Mucosa of rectum (tissue), 2 donors: ENCODE data around the gene SPEF2.
"Not testable (repeated sequence)": the region's sequence is repeated elsewhere in the genome, so short reads cannot be mapped to it uniquely, and the experiment has no call there.

Source experiments
- H3K27ac ChIP-seq, 2 donors: one replicate each; pipeline ENCODE4 v1.7.0; 2013; ENCODE audit warnings: inconsistent platforms in 2 of 2, low read depth in 2 of 2, low read length in 2 of 2
- H3K27me3 ChIP-seq, 2 donors: one replicate each; pipeline ENCODE4 v1.7.0; 2013; ENCODE audit warnings: low read length in 2 of 2; ENCODE audit not compliant: control insufficient read depth in 2 of 2, insufficient read depth in 2 of 2
- H3K36me3 ChIP-seq, 2 donors: one replicate each; pipeline ENCODE4 v1.7.0; 2013; ENCODE audit warnings: low read length in 2 of 2; ENCODE audit not compliant: control insufficient read depth in 2 of 2, insufficient read depth in 2 of 2
- H3K4me1 ChIP-seq, 2 donors: one replicate each; pipeline ENCODE4 v1.7.0; 2013; ENCODE audit warnings: low read length in 2 of 2, mild to moderate bottlenecking in 1 of 2; ENCODE audit not compliant: control insufficient read depth in 2 of 2, insufficient read depth in 2 of 2
- H3K4me3 ChIP-seq, 2 donors: one replicate each; pipeline ENCODE4 v1.7.0; 2013; ENCODE audit warnings: low read length in 2 of 2
- H3K9ac ChIP-seq, 2 donors: one replicate each; pipeline ENCODE4 v1.7.0; 2013; ENCODE audit warnings: low read length in 2 of 2, low read depth in 1 of 2, mild to moderate bottlenecking in 1 of 2
- H3K9me3 ChIP-seq, 2 donors: one replicate each; pipeline ENCODE4 v1.7.0; 2013; ENCODE audit warnings: low read length in 2 of 2; ENCODE audit not compliant: control insufficient read depth in 2 of 2
- donor health status: healthy.
- donor health status: Normal muscosa, but diverticular disease.

The SPEF2 gene

DNA sequence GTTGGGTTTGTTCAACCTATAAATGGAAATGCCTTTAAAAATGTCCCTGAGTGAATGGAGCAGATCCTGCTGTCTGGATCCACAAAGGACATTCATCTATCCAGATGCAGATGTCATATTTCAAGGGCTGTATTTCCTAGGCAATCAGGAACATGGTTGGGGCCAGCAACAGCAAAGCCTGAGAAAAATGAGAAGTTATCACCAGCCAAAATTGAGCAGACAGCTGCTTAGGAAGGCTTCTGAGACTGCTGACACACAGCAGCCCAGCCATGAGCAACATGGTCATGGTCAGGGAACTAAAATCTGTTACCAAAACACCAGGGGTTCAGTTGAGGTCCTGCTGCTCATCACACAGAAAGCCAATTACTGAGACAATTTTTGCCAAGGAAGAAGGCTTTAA is 229.8 kb downstream of the SPEF2 start:
- no peak overlapping the region for H3K9ac ChIP-seq
- H3K36me3 ChIP-seq: no peaks in the 10 kb centered on the region
- H3K4me1 ChIP-seq: peaks cover 0 to 4% of the 10 kb centered on the region in 2 donors
- no peaks in the 10 kb centered on the region for H3K27me3 ChIP-seq
- H3K27ac ChIP-seq: no peak overlapping the region
- no peak overlapping the region for H3K4me3 ChIP-seq
- no peaks in the 10 kb centered on the region for H3K9me3 ChIP-seq

GRCh38 chr5:35847961-35848360 is 230.3 kb downstream of the SPEF2 start:
- Histone ChIP-seq H3K9ac (no peak overlapping the region), H3K4me3 (no peak overlapping the region), H3K4me1 (peaks cover 0 to 4% of the 10 kb centered on the region in 2 donors), H3K36me3 (no peaks in the 10 kb centered on the region), H3K27ac (no peak overlapping the region), H3K9me3 (no peaks in the 10 kb centered on the region), H3K27me3 (no peaks in the 10 kb centered on the region)

- no peaks in the 10 kb centered on the region for H3K36me3 ChIP-seq
- H3K9ac ChIP-seq: no peak overlapping the region
- no peak overlapping the region for H3K4me3 ChIP-seq
- H3K27me3 ChIP-seq: no peaks in the 10 kb centered on the region
- H3K27ac ChIP-seq: no peak overlapping the region
- no peaks in the 10 kb centered on the region for H3K9me3 ChIP-seq
- H3K4me1 ChIP-seq: peaks cover 0 to 4% of the 10 kb centered on the region in 2 donors
These were observed 232.2 kb downstream of the SPEF2 start for GRCh38 chr5:35849860-35850259.

DNA sequence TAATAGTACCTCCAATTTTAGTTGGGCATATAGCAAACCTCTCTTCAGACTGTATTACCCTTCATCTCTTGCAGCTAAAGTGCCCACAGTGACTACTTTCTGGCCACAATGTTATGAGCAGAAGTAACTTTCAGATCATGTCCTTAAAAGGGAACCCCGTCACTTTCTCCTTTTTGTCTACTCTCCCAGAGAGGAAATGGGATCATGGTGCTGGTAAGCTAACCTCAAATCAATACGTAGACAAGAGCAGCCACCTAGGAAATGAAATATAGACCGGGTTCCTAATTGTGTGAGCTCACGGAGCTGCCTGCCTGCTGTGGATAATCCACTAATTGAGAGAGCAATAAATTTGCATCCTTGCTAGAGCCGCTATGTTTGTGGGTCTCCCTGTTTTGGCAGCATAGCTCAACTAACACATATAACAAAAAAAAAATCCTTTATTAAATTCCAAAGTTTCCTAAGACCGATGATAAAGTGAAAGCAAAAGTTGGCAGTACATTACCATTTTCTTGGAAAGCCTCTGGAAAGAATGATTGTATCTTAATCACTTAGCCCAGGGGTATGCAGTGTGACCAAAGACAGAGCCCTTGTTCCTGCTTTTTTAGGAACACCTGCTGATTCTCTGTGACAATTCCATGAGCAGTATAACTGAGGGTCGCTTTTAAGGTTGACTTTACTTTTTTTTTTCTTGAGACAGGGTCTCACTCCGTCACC is 233.5 kb downstream of the SPEF2 start:
- H3K36me3 ChIP-seq: no peaks in the 10 kb centered on the region
- H3K9ac ChIP-seq: no peak overlapping the region
- peaks cover 0 to 4% of the 10 kb centered on the region in 2 donors for H3K4me1 ChIP-seq
- no peaks in the 10 kb centered on the region for H3K27me3 ChIP-seq
- H3K27ac ChIP-seq: no peak overlapping the region
- no peak overlapping the region for H3K4me3 ChIP-seq
- no peaks in the 10 kb centered on the region for H3K9me3 ChIP-seq

GRCh38 chr5:35852084-35852734 is 234.5 kb downstream of the SPEF2 start:
- Histone ChIP-seq H3K27me3 (no peaks in the 10 kb centered on the region), H3K9ac (no peak overlapping the region), H3K4me1 (peaks cover 0 to 4% of the 10 kb centered on the region in 2 donors), H3K9me3 (no peaks in the 10 kb centered on the region), H3K4me3 (no peak overlapping the region), H3K36me3 (no peaks in the 10 kb centered on the region), H3K27ac (no peak overlapping the region)

DNA sequence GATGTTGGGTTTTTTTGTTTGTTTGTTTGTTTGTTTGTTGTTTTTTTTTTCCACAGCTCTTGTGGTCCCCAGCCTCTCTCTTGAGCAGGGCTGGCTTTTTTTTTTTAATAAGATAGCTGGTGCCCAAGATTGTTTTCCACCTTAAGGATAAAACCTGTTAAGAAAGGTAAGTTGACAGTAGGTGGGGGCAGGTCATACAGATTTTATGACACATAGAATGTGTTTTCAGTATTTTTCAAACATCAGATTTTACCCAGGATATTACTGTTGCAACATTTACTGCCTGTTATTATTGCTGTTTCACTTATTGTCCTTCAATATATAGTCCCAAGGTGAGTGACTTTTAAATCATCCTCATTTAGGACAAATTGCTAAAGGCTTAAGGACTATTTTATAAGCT is 235.1 kb downstream of the SPEF2 start:
- no peaks in the 10 kb centered on the region for H3K36me3 ChIP-seq
- H3K4me1 ChIP-seq: peaks cover 0 to 4% of the 10 kb centered on the region in 2 donors
- H3K9me3 ChIP-seq: no peaks in the 10 kb centered on the region
- H3K27ac ChIP-seq: peak overlapping the region; percentile 13 to 27
- H3K27me3 ChIP-seq: no peaks in the 10 kb centered on the region
- H3K4me3 ChIP-seq: no peak overlapping the region
- no peak overlapping the region for H3K9ac ChIP-seq

- Histone ChIP-seq H3K9ac (no peak overlapping the region), H3K9me3 (no peaks in the 10 kb centered on the region), H3K27me3 (no peaks in the 10 kb centered on the region), H3K4me1 (peaks cover 0 to 4% of the 10 kb centered on the region in 2 donors), H3K4me3 (no peak overlapping the region), H3K36me3 (no peaks in the 10 kb centered on the region), H3K27ac (peak overlapping the region; percentile 51 to 54)
These were observed 236.0 kb downstream of the SPEF2 start for GRCh38 chr5:35853631-35854030.

GRCh38 chr5:35854248-35854647 is 236.6 kb downstream of the SPEF2 start:
- peaks cover 0 to 4% of the 10 kb centered on the region in 2 donors for H3K4me1 ChIP-seq
- H3K9ac ChIP-seq: no peak overlapping the region
- H3K9me3 ChIP-seq: no peaks in the 10 kb centered on the region
- peak overlapping the region; percentile 51 to 54 for H3K27ac ChIP-seq
- H3K4me3 ChIP-seq: no peak overlapping the region
- no peaks in the 10 kb centered on the region for H3K27me3 ChIP-seq
- H3K36me3 ChIP-seq: no peaks in the 10 kb centered on the region

- Histone ChIP-seq H3K9ac (no peak overlapping the region), H3K36me3 (no peaks in the 10 kb centered on the region), H3K4me1 (peaks cover 0 to 4% of the 10 kb centered on the region in 2 donors), H3K4me3 (no peak overlapping the region), H3K27me3 (no peaks in the 10 kb centered on the region), H3K9me3 (no peaks in the 10 kb centered on the region), H3K27ac (peak overlapping the region; percentile 5 to 38)
These were observed 237.5 kb downstream of the SPEF2 start for GRCh38 chr5:35855187-35855586.

- H3K9me3 ChIP-seq, H3K27ac ChIP-seq, H3K36me3 ChIP-seq, H3K27me3 ChIP-seq, H3K4me3 ChIP-seq, H3K9ac ChIP-seq, H3K4me1 ChIP-seq: not testable (repeated sequence)
These were observed 238.6 kb downstream of the SPEF2 start for GRCh38 chr5:35856186-35856764.
